ENCODE measurements around the gene PHF14.

- no peak for TF ChIP-seq EP300 (IDR thresholded peaks at IDR 0.05)
- TF ChIP-seq CTCF (IDR thresholded peaks at IDR 0.05), result no peak
- no peak for TF ChIP-seq POLR2AphosphoS5 (IDR thresholded peaks at IDR 0.05)
- no peak for TF ChIP-seq POLR2A (IDR thresholded peaks at IDR 0.05)
Observed at GRCh38 chr7:11082121-11082520, 108.4 kb downstream of the PHF14 start.
